Measurements from ENCODE around the gene METTL16. TPM values are rescaled to one million over a fixed set of nuclear protein-coding genes. Genes with fewer than 3 reads are reported as not detected.

METTL16 gene
- total RNA-seq, 1 experiment from 2014 or later = 54.1 TPM

GRCh38 chr17:2435862-2436261, 75.8 kb downstream of the METTL16 start (continued):
- TF ChIP-seq, protein P1, sequence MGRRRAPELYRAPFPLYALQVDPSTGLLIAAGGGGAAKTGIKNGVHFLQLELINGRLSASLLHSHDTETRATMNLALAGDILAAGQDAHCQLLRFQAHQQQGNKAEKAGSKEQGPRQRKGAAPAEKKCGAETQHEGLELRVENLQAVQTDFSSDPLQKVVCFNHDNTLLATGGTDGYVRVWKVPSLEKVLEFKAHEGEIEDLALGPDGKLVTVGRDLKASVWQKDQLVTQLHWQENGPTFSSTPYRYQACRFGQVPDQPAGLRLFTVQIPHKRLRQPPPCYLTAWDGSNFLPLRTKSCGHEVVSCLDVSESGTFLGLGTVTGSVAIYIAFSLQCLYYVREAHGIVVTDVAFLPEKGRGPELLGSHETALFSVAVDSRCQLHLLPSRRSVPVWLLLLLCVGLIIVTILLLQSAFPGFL (CRISPR knock-in tag; IDR thresholded peaks at IDR 0.05; ENCODE audit: borderline replicate concordance) = no peak
- no peak for TF ChIP-seq ZNF425 (CRISPR knock-in tag; conservative IDR thresholded peaks at IDR 0.05)
- TF ChIP-seq ZNF532 (CRISPR knock-in tag; IDR thresholded peaks at IDR 0.05; ENCODE audit: borderline replicate concordance) = no peak
- no peak for TF ChIP-seq KAT7 (CRISPR knock-in tag; IDR thresholded peaks at IDR 0.05; ENCODE audit: borderline replicate concordance)
- TF ChIP-seq, protein P2, sequence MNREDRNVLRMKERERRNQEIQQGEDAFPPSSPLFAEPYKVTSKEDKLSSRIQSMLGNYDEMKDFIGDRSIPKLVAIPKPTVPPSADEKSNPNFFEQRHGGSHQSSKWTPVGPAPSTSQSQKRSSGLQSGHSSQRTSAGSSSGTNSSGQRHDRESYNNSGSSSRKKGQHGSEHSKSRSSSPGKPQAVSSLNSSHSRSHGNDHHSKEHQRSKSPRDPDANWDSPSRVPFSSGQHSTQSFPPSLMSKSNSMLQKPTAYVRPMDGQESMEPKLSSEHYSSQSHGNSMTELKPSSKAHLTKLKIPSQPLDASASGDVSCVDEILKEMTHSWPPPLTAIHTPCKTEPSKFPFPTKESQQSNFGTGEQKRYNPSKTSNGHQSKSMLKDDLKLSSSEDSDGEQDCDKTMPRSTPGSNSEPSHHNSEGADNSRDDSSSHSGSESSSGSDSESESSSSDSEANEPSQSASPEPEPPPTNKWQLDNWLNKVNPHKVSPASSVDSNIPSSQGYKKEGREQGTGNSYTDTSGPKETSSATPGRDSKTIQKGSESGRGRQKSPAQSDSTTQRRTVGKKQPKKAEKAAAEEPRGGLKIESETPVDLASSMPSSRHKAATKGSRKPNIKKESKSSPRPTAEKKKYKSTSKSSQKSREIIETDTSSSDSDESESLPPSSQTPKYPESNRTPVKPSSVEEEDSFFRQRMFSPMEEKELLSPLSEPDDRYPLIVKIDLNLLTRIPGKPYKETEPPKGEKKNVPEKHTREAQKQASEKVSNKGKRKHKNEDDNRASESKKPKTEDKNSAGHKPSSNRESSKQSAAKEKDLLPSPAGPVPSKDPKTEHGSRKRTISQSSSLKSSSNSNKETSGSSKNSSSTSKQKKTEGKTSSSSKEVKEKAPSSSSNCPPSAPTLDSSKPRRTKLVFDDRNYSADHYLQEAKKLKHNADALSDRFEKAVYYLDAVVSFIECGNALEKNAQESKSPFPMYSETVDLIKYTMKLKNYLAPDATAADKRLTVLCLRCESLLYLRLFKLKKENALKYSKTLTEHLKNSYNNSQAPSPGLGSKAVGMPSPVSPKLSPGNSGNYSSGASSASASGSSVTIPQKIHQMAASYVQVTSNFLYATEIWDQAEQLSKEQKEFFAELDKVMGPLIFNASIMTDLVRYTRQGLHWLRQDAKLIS (CRISPR knock-in tag; IDR thresholded peaks at IDR 0.05; ENCODE audit: borderline replicate concordance) = no peak
- no peak for TF ChIP-seq ATF2 (CRISPR knock-in tag; IDR thresholded peaks at IDR 0.05; ENCODE audit: borderline replicate concordance, low read depth)
- TF ChIP-seq MAX (CRISPR knock-in tag; IDR thresholded peaks at IDR 0.05) = no peak
- TF ChIP-seq, protein P3, sequence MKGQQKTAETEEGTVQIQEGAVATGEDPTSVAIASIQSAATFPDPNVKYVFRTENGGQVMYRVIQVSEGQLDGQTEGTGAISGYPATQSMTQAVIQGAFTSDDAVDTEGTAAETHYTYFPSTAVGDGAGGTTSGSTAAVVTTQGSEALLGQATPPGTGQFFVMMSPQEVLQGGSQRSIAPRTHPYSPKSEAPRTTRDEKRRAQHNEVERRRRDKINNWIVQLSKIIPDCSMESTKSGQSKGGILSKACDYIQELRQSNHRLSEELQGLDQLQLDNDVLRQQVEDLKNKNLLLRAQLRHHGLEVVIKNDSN (CRISPR knock-in tag; IDR thresholded peaks at IDR 0.05) = no peak
- no peak for TF ChIP-seq HMGA2 (CRISPR knock-in tag; IDR thresholded peaks at IDR 0.05)
- no peak for TF ChIP-seq ZNF416 (CRISPR knock-in tag; IDR thresholded peaks at IDR 0.05)

DNA sequence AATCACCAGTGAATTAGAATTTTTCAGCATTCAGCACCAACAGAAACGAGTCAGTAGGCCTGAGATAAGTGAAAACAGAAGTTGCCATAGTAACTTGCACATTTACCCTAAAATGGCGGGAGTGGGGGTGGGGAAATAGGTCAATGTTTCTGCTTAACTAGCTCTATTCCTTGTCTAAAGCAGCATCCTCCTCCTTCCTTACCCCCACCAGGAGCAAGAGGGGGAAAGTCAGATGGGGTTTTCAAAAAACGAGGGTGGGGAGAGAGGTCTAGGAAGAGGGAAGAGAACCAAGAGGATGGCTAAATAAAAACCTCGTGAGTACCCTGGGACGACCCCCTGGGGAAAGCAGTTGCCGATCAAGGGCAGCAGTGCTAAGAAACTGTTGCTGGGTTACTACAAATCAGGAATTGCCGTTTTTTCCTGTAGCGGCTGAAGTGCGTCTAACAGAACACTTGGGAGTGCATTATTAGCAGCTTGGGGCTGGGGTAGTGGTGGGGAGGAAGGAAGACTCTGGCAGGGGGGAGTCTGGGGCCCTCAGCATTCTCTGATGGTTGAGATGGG, 76.4 kb downstream of the METTL16 start:
- no peak for TF ChIP-seq ZNF532 (CRISPR knock-in tag; IDR thresholded peaks at IDR 0.05; ENCODE audit: borderline replicate concordance)
- no peak for TF ChIP-seq MXD4 (CRISPR knock-in tag; IDR thresholded peaks at IDR 0.05; ENCODE audit: borderline replicate concordance)
- TF ChIP-seq, protein P4, sequence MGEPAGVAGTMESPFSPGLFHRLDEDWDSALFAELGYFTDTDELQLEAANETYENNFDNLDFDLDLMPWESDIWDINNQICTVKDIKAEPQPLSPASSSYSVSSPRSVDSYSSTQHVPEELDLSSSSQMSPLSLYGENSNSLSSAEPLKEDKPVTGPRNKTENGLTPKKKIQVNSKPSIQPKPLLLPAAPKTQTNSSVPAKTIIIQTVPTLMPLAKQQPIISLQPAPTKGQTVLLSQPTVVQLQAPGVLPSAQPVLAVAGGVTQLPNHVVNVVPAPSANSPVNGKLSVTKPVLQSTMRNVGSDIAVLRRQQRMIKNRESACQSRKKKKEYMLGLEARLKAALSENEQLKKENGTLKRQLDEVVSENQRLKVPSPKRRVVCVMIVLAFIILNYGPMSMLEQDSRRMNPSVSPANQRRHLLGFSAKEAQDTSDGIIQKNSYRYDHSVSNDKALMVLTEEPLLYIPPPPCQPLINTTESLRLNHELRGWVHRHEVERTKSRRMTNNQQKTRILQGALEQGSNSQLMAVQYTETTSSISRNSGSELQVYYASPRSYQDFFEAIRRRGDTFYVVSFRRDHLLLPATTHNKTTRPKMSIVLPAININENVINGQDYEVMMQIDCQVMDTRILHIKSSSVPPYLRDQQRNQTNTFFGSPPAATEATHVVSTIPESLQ (CRISPR knock-in tag; IDR thresholded peaks at IDR 0.05) = no peak
- Mint-ChIP-seq H3K4me1 (peaks cover 33% of the 10 kb centered on the region), H3K9me3 (no peaks in the 10 kb centered on the region), H3K27ac (peak overlapping the region; percentile 84), H3K36me3 (peaks cover 46% of the 10 kb centered on the region), H3K27me3 (ENCODE audit: low read depth) (no peaks in the 10 kb centered on the region), H3K4me3 (peak overlapping the region; percentile 28)
- DNase-seq (ENCODE audit: low spot score) (peak; percentile 61), ATAC-seq (peak; percentile 71)
- ChIA-PET CTCF (interaction anchor here (1.3 to 4.5 kb wide), 4 partner anchors 19 to 289 kb away, joined by 3 to 29 read pairs (median 8); no protein-coding TSS in a partner anchor), POLR2A (no interaction called here)
